GM19438 (cell line): ENCODE results near the gene KLRC1.
"Not testable (repeated sequence)": the region's sequence is repeated elsewhere in the genome, so short reads cannot be mapped to it uniquely, and the experiment has no call there.

ENCODE experiments used
- ATAC-seq: cut with Tn5 transposase; IDR thresholded peaks from one replicate; pipeline ENCODE4 v1.9.1; 2021; ENCODE audit warnings: low read depth; ENCODE audit not compliant: unreplicated experiment

The KLRC1 gene

GRCh38 chr12:10424260-10424899 is 28.8 kb downstream of the KLRC1 start:
- not testable (repeated sequence) for ATAC-seq

GRCh38 chr12:10422159-10422558 is 31.0 kb downstream of the KLRC1 start:
- not testable (repeated sequence) for ATAC-seq

GRCh38 chr12:10420334-10420733 is 32.8 kb downstream of the KLRC1 start, which contains the start of gene KLRC3:
TSS of gene KLRC3 (minus strand) at chr12:10420595. CDS start at chr12:10420550, 45 bp downstream.
- ATAC-seq, result not testable (repeated sequence)

GRCh38 chr12:10409392-10409791 is 43.8 kb downstream of the KLRC1 start, which contains the start of gene KLRC4:
TSS of gene KLRC4 (minus strand) at chr12:10409757. CDS start at chr12:10409575, 182 bp downstream.
- ATAC-seq, result no peak

- no peak for ATAC-seq
Observed at GRCh38 chr12:10408842-10409241, 44.3 kb downstream of the KLRC1 start.

- no peak for ATAC-seq
Observed at GRCh38 chr12:10406725-10407124, 46.5 kb downstream of the KLRC1 start.

- no peak for ATAC-seq
Observed at GRCh38 chr12:10405294-10405693, 47.9 kb downstream of the KLRC1 start.

GRCh38 chr12:10404798-10405197 is 48.4 kb downstream of the KLRC1 start:
- no peak for ATAC-seq

- no peak for ATAC-seq
Observed at GRCh38 chr12:10400829-10401228, 52.3 kb downstream of the KLRC1 start.

GRCh38 chr12:10398168-10398567 is 55.0 kb downstream of the KLRC1 start:
- ATAC-seq, result no peak

- no peak for ATAC-seq
Observed at GRCh38 chr12:10397296-10397695, 55.9 kb downstream of the KLRC1 start.

- ATAC-seq, result not testable (repeated sequence)
Observed at GRCh38 chr12:10396176-10396575, 57.0 kb downstream of the KLRC1 start.
